ENCODE measurements around the gene XYLT1. TPM values are rescaled to one million over a fixed set of nuclear protein-coding genes. Genes with fewer than 3 reads are reported as not detected.

The XYLT1 gene
- polyA plus RNA-seq, 1 donor from 2014 or later: 3.3 TPM

- Histone ChIP-seq H2AFZ (ENCODE audit: low read depth, low read length) (no peak overlapping the region), H3K4me2 (ENCODE audit: low read length) (no peak overlapping the region), H3K4me3 (ENCODE audit: low read length) (no peak overlapping the region), H3F3A (ENCODE audit: insufficient read depth, low read length, poor library complexity, severe bottlenecking) (no peaks in the 10 kb centered on the region), H3K9me2 (ENCODE audit: insufficient read depth, low read length) (no peaks in the 10 kb centered on the region), H4K20me1 (ENCODE audit: insufficient read depth) (no peaks in the 10 kb centered on the region), H3K27ac (ENCODE audit: low read length) (no peak overlapping the region), H3K27me3 (ENCODE audit: insufficient read depth, low read depth, low read length) (no peaks in the 10 kb centered on the region), H3K36me3 (ENCODE audit: insufficient read depth, low read length) (no peaks in the 10 kb centered on the region), H3K79me2 (replicated peaks; ENCODE audit: insufficient read depth, low read length) (no peaks in the 10 kb centered on the region), H3K9ac (ENCODE audit: low read length) (no peak overlapping the region), H3K9me3 (ENCODE audit: low read length) (no peaks in the 10 kb centered on the region)
- no peak for TF ChIP-seq EZH2 (IDR thresholded peaks at IDR 0.05; ENCODE audit: borderline replicate concordance, insufficient read depth, low read length, poor library complexity, severe bottlenecking)
These were observed 319.4 kb downstream of the XYLT1 start for GRCh38 chr16:17151335-17151734.

- no peaks in the 10 kb centered on the region for H3K36me3 ChIP-seq (ENCODE audit: insufficient read depth, low read length)
- no peaks in the 10 kb centered on the region for H3K79me2 ChIP-seq (replicated peaks; ENCODE audit: insufficient read depth, low read length)
- H3K27me3 ChIP-seq (ENCODE audit: insufficient read depth, low read depth, low read length): no peaks in the 10 kb centered on the region
- no peak overlapping the region for H3K4me2 ChIP-seq (ENCODE audit: low read length)
- no peaks in the 10 kb centered on the region for H3K9me3 ChIP-seq (ENCODE audit: low read length)
- no peak overlapping the region for H3K4me3 ChIP-seq (ENCODE audit: low read length)
- TF ChIP-seq EZH2 (IDR thresholded peaks at IDR 0.05; ENCODE audit: borderline replicate concordance, insufficient read depth, low read length, poor library complexity, severe bottlenecking) (no peak), REST (IDR thresholded peaks at IDR 0.05; ENCODE audit: borderline replicate concordance) (no peak), CTCF (IDR thresholded peaks at IDR 0.05; ENCODE audit: poor library complexity, severe bottlenecking) (no peak), POLR2AphosphoS5 (IDR thresholded peaks at IDR 0.05) (no peak), EP300 (conservative IDR thresholded peaks at IDR 0.05; ENCODE audit: poor library complexity, severe bottlenecking) (no peak), TAF1 (IDR thresholded peaks at IDR 0.05; ENCODE audit: low read depth) (no peak), RAD21 (conservative IDR thresholded peaks at IDR 0.05) (no peak), SMC3 (conservative IDR thresholded peaks at IDR 0.05; ENCODE audit: poor library complexity) (no peak), MXI1 (conservative IDR thresholded peaks at IDR 0.05; ENCODE audit: poor library complexity, severe bottlenecking) (no peak)
- H3K9me2 ChIP-seq (ENCODE audit: insufficient read depth, low read length): no peaks in the 10 kb centered on the region
- H3F3A ChIP-seq (ENCODE audit: insufficient read depth, low read length, poor library complexity, severe bottlenecking): no peaks in the 10 kb centered on the region
- no peaks in the 10 kb centered on the region for H4K20me1 ChIP-seq (ENCODE audit: insufficient read depth)
- no peak overlapping the region for H2AFZ ChIP-seq (ENCODE audit: low read depth, low read length)
- H3K27ac ChIP-seq (ENCODE audit: low read length): no peak overlapping the region
- no peak overlapping the region for H3K9ac ChIP-seq (ENCODE audit: low read length)
These were observed 320.8 kb downstream of the XYLT1 start for GRCh38 chr16:17149904-17150483.
